Measurements from ENCODE around the gene PKN1. TPM values are rescaled to one million over a fixed set of nuclear protein-coding genes. Genes with fewer than 3 reads are reported as not detected.

PKN1 gene
- total and polyA plus RNA-seq, 2 of the 13 experiments (the other 11 are each of a cell fraction or from before 2014, with no cell fraction given): 45.7 to 54.5 TPM

DNA sequence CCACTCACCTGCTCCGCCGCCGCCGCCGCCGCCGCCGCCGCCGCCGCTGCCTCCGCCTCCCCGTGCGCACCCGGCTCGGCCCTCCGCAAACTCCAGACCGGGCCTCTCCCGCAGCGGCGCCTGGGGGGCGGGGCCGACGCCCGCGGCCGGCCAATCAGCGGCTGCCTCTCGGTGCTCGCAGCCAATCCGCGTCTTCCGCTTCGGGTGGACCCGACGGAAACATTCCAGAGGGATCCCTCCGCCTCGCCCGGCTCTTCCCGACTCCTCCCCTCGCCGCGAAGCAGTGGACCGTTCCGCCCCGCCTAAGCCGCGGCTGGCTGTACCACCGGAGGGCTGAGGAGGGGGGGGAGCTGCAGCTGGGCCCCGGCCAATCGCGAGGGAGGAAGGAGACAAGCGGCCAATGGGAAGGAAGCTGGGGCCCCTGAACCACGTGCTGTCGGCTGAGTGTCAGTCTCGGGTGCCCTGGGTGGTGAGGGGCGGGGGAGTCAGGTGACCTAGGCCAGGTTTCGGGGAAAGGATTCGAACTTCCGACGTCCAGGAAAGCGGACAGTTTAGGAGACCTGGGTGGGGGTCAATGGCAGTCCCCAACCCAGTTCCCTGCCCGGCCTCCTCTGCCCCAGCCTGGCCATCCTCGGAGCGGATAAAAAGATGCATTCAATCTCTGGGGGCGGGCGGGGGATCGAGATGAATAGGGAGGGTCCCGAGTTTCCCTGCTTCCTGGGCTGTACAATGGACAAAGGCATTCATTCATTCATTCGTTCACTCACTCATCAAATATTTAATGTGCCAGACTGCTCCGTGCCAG lies 63.1 kb downstream of the PKN1 start, which contains the start of gene GIPC1 (continued):
- TF ChIP-seq ATF7-NPFF (CRISPR knock-in tag; IDR thresholded peaks at IDR 0.05; ENCODE audit: low read depth) (peak; percentile 82), ZMYM2 (CRISPR knock-in tag; IDR thresholded peaks at IDR 0.05) (0 out of 2 replicates have a peak, but pooled peaks have one; percentile 62), RFXANK (CRISPR knock-in tag; IDR thresholded peaks at IDR 0.05) (no peak), RXRB (CRISPR knock-in tag; IDR thresholded peaks at IDR 0.05; ENCODE audit: borderline replicate concordance) (peak; percentile 64; the same call in 1 of the 2 replicates), BCL6 (CRISPR knock-in tag; IDR thresholded peaks at IDR 0.05) (0 out of 2 replicates have a peak, but pooled peaks have one; percentile 28), ZSCAN21 (CRISPR knock-in tag; IDR thresholded peaks at IDR 0.05; ENCODE audit: borderline replicate concordance) (peak; percentile 74; the same call in 1 of the 2 replicates), SOX6 (IDR thresholded peaks at IDR 0.05) (no peak), SOX6 (CRISPR knock-in tag; IDR thresholded peaks at IDR 0.05) (peak; percentile 46; the same call in 1 of the 2 replicates), MAF1 (CRISPR knock-in tag; IDR thresholded peaks at IDR 0.05; ENCODE audit: borderline replicate concordance) (peak; percentile 39; the same call in 1 of the 2 replicates), ZSCAN31 (CRISPR knock-in tag; IDR thresholded peaks at IDR 0.05; ENCODE audit: low read depth) (peak; percentile 58), KLF9 (CRISPR knock-in tag; IDR thresholded peaks at IDR 0.05; ENCODE audit: low read depth) (no peak), FOXA3 (CRISPR knock-in tag; IDR thresholded peaks at IDR 0.05) (peak; percentile 50; the same call in 1 of the 2 replicates), KLF15 (CRISPR knock-in tag; IDR thresholded peaks at IDR 0.05; ENCODE audit: borderline replicate concordance) (0 out of 2 replicates have a peak, but pooled peaks have one; percentile 61), TEAD3 (CRISPR knock-in tag; optimal IDR thresholded peaks at IDR 0.05; ENCODE audit: borderline replicate concordance) (peak; percentile 98), ZKSCAN5 (CRISPR knock-in tag; IDR thresholded peaks at IDR 0.05) (0 out of 2 replicates have a peak, but pooled peaks have one; percentile 15), HHEX (CRISPR knock-in tag; IDR thresholded peaks at IDR 0.05) (no peak), ZNF619 (CRISPR knock-in tag; IDR thresholded peaks at IDR 0.05) (no peak), ARNT2 (CRISPR knock-in tag; IDR thresholded peaks at IDR 0.05; ENCODE audit: low read depth) (peak; percentile 58)
- TF ChIP-seq, protein P1, sequence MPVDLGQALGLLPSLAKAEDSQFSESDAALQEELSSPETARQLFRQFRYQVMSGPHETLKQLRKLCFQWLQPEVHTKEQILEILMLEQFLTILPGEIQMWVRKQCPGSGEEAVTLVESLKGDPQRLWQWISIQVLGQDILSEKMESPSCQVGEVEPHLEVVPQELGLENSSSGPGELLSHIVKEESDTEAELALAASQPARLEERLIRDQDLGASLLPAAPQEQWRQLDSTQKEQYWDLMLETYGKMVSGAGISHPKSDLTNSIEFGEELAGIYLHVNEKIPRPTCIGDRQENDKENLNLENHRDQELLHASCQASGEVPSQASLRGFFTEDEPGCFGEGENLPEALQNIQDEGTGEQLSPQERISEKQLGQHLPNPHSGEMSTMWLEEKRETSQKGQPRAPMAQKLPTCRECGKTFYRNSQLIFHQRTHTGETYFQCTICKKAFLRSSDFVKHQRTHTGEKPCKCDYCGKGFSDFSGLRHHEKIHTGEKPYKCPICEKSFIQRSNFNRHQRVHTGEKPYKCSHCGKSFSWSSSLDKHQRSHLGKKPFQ (CRISPR knock-in tag; IDR thresholded peaks at IDR 0.05; ENCODE audit: insufficient replicate concordance): no peak
- TF ChIP-seq, protein P2, sequence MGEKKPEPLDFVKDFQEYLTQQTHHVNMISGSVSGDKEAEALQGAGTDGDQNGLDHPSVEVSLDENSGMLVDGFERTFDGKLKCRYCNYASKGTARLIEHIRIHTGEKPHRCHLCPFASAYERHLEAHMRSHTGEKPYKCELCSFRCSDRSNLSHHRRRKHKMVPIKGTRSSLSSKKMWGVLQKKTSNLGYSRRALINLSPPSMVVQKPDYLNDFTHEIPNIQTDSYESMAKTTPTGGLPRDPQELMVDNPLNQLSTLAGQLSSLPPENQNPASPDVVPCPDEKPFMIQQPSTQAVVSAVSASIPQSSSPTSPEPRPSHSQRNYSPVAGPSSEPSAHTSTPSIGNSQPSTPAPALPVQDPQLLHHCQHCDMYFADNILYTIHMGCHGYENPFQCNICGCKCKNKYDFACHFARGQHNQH (CRISPR knock-in tag; IDR thresholded peaks at IDR 0.05): peak; percentile 53; the same call in 1 of the 2 replicates
- TF ChIP-seq, protein P3, sequence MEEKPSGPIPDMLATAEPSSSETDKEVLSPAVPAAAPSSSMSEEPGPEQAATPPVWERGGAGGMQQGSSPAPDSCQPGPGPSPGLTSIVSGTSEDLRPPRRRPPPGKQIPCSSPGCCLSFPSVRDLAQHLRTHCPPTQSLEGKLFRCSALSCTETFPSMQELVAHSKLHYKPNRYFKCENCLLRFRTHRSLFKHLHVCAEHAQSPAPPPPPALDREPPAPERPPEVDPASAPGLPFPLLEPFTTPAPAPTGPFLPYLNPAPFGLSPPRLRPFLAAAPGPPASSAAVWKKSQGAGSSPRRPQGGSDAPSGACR (CRISPR knock-in tag; IDR thresholded peaks at IDR 0.05): 0 out of 2 replicates have a peak, but pooled peaks have one; percentile 73
- TF ChIP-seq, protein P4, sequence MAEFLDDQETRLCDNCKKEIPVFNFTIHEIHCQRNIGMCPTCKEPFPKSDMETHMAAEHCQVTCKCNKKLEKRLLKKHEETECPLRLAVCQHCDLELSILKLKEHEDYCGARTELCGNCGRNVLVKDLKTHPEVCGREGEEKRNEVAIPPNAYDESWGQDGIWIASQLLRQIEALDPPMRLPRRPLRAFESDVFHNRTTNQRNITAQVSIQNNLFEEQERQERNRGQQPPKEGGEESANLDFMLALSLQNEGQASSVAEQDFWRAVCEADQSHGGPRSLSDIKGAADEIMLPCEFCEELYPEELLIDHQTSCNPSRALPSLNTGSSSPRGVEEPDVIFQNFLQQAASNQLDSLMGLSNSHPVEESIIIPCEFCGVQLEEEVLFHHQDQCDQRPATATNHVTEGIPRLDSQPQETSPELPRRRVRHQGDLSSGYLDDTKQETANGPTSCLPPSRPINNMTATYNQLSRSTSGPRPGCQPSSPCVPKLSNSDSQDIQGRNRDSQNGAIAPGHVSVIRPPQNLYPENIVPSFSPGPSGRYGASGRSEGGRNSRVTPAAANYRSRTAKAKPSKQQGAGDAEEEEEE (CRISPR knock-in tag; IDR thresholded peaks at IDR 0.05; ENCODE audit: borderline replicate concordance): no peak
- TF ChIP-seq, protein P5, sequence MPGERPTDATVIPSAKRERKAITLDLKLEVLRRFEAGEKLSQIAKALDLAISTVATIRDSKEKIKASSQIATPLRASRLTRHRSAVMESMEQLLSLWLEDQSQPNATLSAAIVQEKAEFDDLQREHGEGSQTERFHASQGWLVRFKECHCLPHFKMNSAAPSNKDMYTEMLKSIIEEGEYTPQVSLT (CRISPR knock-in tag; IDR thresholded peaks at IDR 0.05; ENCODE audit: borderline replicate concordance, low read depth): peak; percentile 46; the same call in 1 of the 2 replicates

All from HepG2 (cell line).